K562 (cell line): ENCODE results near the gene ST7. TPM values are rescaled to one million over a fixed set of nuclear protein-coding genes. Genes with fewer than 3 reads are reported as not detected.

Source experiments
- ATAC-seq: fragments of 200-7000 bp; cut with Tn5 transposase; 3 replicates; pipeline ENCODE4 v1.9.1; 2020; ENCODE audit warnings: moderate library complexity
- BruUV-seq: library from RNA; stranded (reverse); fragments of 400-500 nt; replicated peaks from 2 replicates; lab custom pipeline; 2021; lab: Mats Ljungman, UMichigan
- CTCF ChIA-PET: fragments of 300-600 bp; formaldehyde crosslinking; extraction: SDS; loops from one replicate; lab custom pipeline; 2021; ENCODE audit warnings: low intra/inter-chr PET ratio; lab: Yijun Ruan, JAX
- POLR2A ChIA-PET: fragments of 300-600, 350-650 bp; sonication (Branson Sonifier 250); formaldehyde crosslinking; extraction: SDS; loops from one replicate; lab custom pipeline; 2021; ENCODE audit warnings: antibody characterized with exemption, inconsistent platforms; lab: Yijun Ruan, JAX
- DNase-seq, 4 experiments: peaks; one replicate each; pipeline versions ENCODE4 v3.0.0 to v3.0.0-alpha.2; 2011 to 2018; ENCODE audit warnings: low spot score in 3 of 4, mixed read lengths in 3 of 4; ENCODE audit errors: extremely low read depth in 1 of 4
- FAIRE-seq: peaks from 2 replicates; lab custom pipeline; 2011; peaks lifted over from hg19 to GRCh38; lab: Jason Lieb, UNC
- H2AFZ ChIP-seq: 2 replicates; pipeline ENCODE4 v1.6.0; 2011; ENCODE audit warnings: low read depth, low read length, control low read depth, inconsistent platforms
- H3K27ac ChIP-seq: fragments of 200-600 bp; 3 replicates; pipeline ENCODE4 v1.8.0; 2011; ENCODE audit warnings: low read depth, mild to moderate bottlenecking, control low read depth, inconsistent platforms, low read length, moderate library complexity, mixed read lengths; ENCODE audit errors: extremely low read depth
- H3K27me3 ChIP-seq, 2 experiments: fragments of 300-600 bp in 1 of 2; 2 replicates in 1 of 2; 3 replicates in 1 of 2; pipeline versions ENCODE4 v1.6.0 to v1.8.0; 2011; ENCODE audit warnings: inconsistent platforms in 2 of 2, low read length in 2 of 2, mild to moderate bottlenecking in 1 of 2, mixed read lengths in 1 of 2, moderate library complexity in 1 of 2; ENCODE audit not compliant: control insufficient read depth in 2 of 2, insufficient read depth in 2 of 2
- H3K36me3 ChIP-seq: fragments of 300-600 bp; 3 replicates; pipeline ENCODE4 v1.8.0; 2011; ENCODE audit warnings: mild to moderate bottlenecking, low read length, inconsistent platforms; ENCODE audit not compliant: control insufficient read depth, insufficient read depth
- H3K4me1 ChIP-seq, 2 experiments: fragments of 200-600 bp in 1 of 2; replicated peaks in 1 of 2; 2 replicates in 1 of 2; 3 replicates in 1 of 2; pipeline versions ENCODE4 v1.5.1 to v1.8.0; 2011; ENCODE audit warnings: inconsistent platforms in 2 of 2, low read length in 2 of 2, mild to moderate bottlenecking in 1 of 2, mixed read lengths in 1 of 2, moderate library complexity in 1 of 2; ENCODE audit not compliant: control insufficient read depth in 2 of 2, insufficient read depth in 2 of 2
- H3K4me2 ChIP-seq: 2 replicates; pipeline ENCODE4 v1.6.1; 2011; ENCODE audit warnings: low read length, control low read depth, inconsistent platforms, mixed read lengths; ENCODE audit not compliant: insufficient read depth
- H3K4me3 ChIP-seq: fragments of 200-600 bp; sonication (generic), shearing (Covaris generic); 2 replicates; pipeline ENCODE4 v1.5.1; 2016; ENCODE audit warnings: control low read depth, inconsistent platforms
- H3K79me2 ChIP-seq: fragments of 200-600 bp; 3 replicates; pipeline ENCODE4 v1.8.0; 2011; ENCODE audit warnings: low read length, inconsistent platforms; ENCODE audit not compliant: control insufficient read depth, insufficient read depth
- H3K9ac ChIP-seq, 2 experiments: 2 replicates each; pipeline versions ENCODE4 v1.6.0 to v1.6.1; 2011; ENCODE audit warnings: low read depth in 2 of 2, low read length in 2 of 2, control low read depth in 1 of 2, inconsistent platforms in 1 of 2, mild to moderate bottlenecking in 1 of 2, mixed read lengths in 1 of 2; ENCODE audit not compliant: insufficient read depth in 1 of 2
- H3K9me1 ChIP-seq: one replicate; pipeline ENCODE4 v1.6.0; 2011; ENCODE audit warnings: inconsistent platforms, mild to moderate bottlenecking, low read length, moderate library complexity; ENCODE audit not compliant: control insufficient read depth, insufficient read depth
- H3K9me3 ChIP-seq: replicated peaks from 2 replicates; pipeline ENCODE4 v1.5.1; 2011; ENCODE audit warnings: low read depth, low read length, inconsistent platforms; ENCODE audit not compliant: control insufficient read depth, insufficient read depth
- H4K20me1 ChIP-seq: replicated peaks from 2 replicates; pipeline ENCODE4 v1.6.1; 2011; ENCODE audit warnings: low read length, inconsistent platforms, mixed read lengths; ENCODE audit not compliant: control insufficient read depth, insufficient read depth
- CEBPG ChIP-seq, 3 experiments: fragments of 200-800 bp in 1 of 3; sonication (Bioruptor generic) in 1 of 3; sonication (generic) in 1 of 3; formaldehyde crosslinking in 1 of 3; IDR thresholded peaks in 2 of 3; conservative IDR thresholded peaks in 1 of 3; 2 replicates each; pipeline versions ENCODE4 v1.6.1 to v1.8.0; 2016 to 2022; ENCODE audit warnings: missing compliant biosample characterization in 2 of 3, missing genetic modification characterization in 2 of 3, mild to moderate bottlenecking in 1 of 3, missing genetic modification reagents in 1 of 3
- E2F1 ChIP-seq: sonication (generic); formaldehyde crosslinking; IDR thresholded peaks from 2 replicates; pipeline ENCODE4 v1.8.1; 2023; ENCODE audit warnings: mild to moderate bottlenecking, missing genetic modification reagents, moderate library complexity
- PATZ1 ChIP-seq: fragments of 250-450 bp; sonication (Bioruptor Pico); IDR thresholded peaks from 2 replicates; pipeline ENCODE4 v1.5.0; 2020; ENCODE audit warnings: mild to moderate bottlenecking, borderline replicate concordance
- PHF21A ChIP-seq: fragments of 450-650 bp; IDR thresholded peaks from 2 replicates; pipeline ENCODE4 v1.6.1; 2017; ENCODE audit warnings: low read depth, borderline replicate concordance
- POLR3A ChIP-seq: IDR thresholded peaks from 2 replicates; pipeline ENCODE4 v1.6.1; 2011; ENCODE audit warnings: borderline replicate concordance, mild to moderate bottlenecking, moderate library complexity; ENCODE audit not compliant: insufficient read length, insufficient read depth; ENCODE audit errors: extremely low read depth
- PTTG1 ChIP-seq: fragments of 450-650 bp; IDR thresholded peaks from 2 replicates; pipeline ENCODE4 v1.6.1; 2016; ENCODE audit warnings: low read depth, mild to moderate bottlenecking, missing genetic modification characterization, missing compliant biosample characterization
- RBFOX2 ChIP-seq: fragments of 200-400 bp; formaldehyde crosslinking; IDR thresholded peaks from 2 replicates; pipeline ENCODE4 v1.6.1; 2017; ENCODE audit warnings: low read depth, mild to moderate bottlenecking, low read length, moderate library complexity
- SFPQ ChIP-seq: fragments of 200-400 bp; formaldehyde crosslinking; IDR thresholded peaks from 2 replicates; pipeline ENCODE4 v1.6.1; 2017; ENCODE audit warnings: mild to moderate bottlenecking, low read depth, low read length, moderate library complexity
- THRA ChIP-seq: fragments of 450-650 bp; IDR thresholded peaks from 2 replicates; pipeline ENCODE4 v1.6.1; 2017; ENCODE audit warnings: mild to moderate bottlenecking, moderate library complexity
- U2AF1 ChIP-seq: fragments of 200-400 bp; formaldehyde crosslinking; optimal IDR thresholded peaks from 2 replicates; pipeline ENCODE3; 2017; ENCODE audit warnings: mild to moderate bottlenecking, low read depth, low read length, moderate library complexity
- ZNF41 ChIP-seq: fragments of 250-450 bp; sonication (Bioruptor Pico); conservative IDR thresholded peaks from 2 replicates; pipeline ENCODE4 v1.4.0; 2020; ENCODE audit warnings: mild to moderate bottlenecking
- WGBS: fragments of 100-300 bp; shearing (Covaris generic); methylation state at CpG from one replicate; pipeline ENCODE4 v1.1.6; 2016; ENCODE audit warnings: low coverage, mixed read lengths; ENCODE audit not compliant: insufficient coverage; ENCODE audit errors: missing lambda C conversion rate; 5-methylcytosine and 5-hydroxymethylcytosine counted together
- in situ Hi-C: fragments of 300-500 bp; cut with MboI; formaldehyde crosslinking; loops from 4 replicates; pipeline ENCODE4 v1.15.0; 2018; ENCODE audit warnings: inconsistent platforms, mixed read lengths
- intact Hi-C: fragments of 100-400 bp; cut with micrococcal nuclease; formaldehyde crosslinking; loops from 2 replicates; pipeline ENCODE4 v1.14.2; 2022
- polyA plus RNA-seq, 8 experiments: library from polyadenylated mRNA; depleted of rRNA in 4 of 8; stranded (reverse) in 5 of 8; unstranded in 3 of 8; fragments of >200 nt; fragmentation: Nextera tagmentation in 2 of 8; fragmentation: Illumina TruSeq in 1 of 8; extraction: Ambion mirVana in 2 of 8; extraction: Trizol in 1 of 8; gene quantifications; 2 replicates each; pipeline versions ENCODE4 v1.2.1 to v1.2.3, GENCODE V29; 2011 to 2014; ENCODE audit warnings: inconsistent platforms in 1 of 8, missing spikeins in 1 of 8
- total RNA-seq, 7 experiments: library from RNA; depleted of rRNA in 6 of 7; stranded (reverse); fragments of >200 nt in 6 of 7; fragmentation: Illumina TruSeq in 2 of 7; extraction: Trizol in 2 of 7; gene quantifications; 2 replicates each; pipeline versions ENCODE4 v1.2.1 to v1.2.3, GENCODE V29; 2011 to 2021; ENCODE audit warnings: low replicate concordance in 1 of 7

Gene ST7
- total and polyA plus RNA-seq, 9 of the 15 experiments (the other 6 are each of a cell fraction or from before 2014, with no cell fraction given) = 23.9 to 56.3 (median 36.9) TPM

- ChIA-PET CTCF (no interaction called here), POLR2A (interaction anchor here (0.5 to 1.3 kb wide), 3 partner anchors 14 to 1840 kb away, joined by 3 read pairs; no protein-coding TSS in a partner anchor)
- no peak overlapping the region for H3K9ac ChIP-seq
- H3K27ac ChIP-seq = no peak overlapping the region
- TF ChIP-seq POLR3A = no peak
- no peak for TF ChIP-seq U2AF1
- TF ChIP-seq E2F1 (CRISPR knock-in tag) = no peak
- TF ChIP-seq PTTG1 = no peak
- TF ChIP-seq CEBPG (CRISPR knock-in tag; IDR thresholded peaks at IDR 0.05) = no peak
- TF ChIP-seq CEBPG (tag; conservative IDR thresholded peaks at IDR 0.05 in 1 of 2, IDR thresholded peaks at IDR 0.05 in 1 of 2) = no peak
- no peak for TF ChIP-seq THRA
- TF ChIP-seq SFPQ = no peak
- no peak for TF ChIP-seq PHF21A
- no peak for TF ChIP-seq PATZ1
- TF ChIP-seq ZNF41 (CRISPR knock-in tag) = no peak
- TF ChIP-seq RBFOX2 = no peak
- ATAC-seq (no peak), DNase-seq (no peak), FAIRE-seq (no peak)
- no peaks in the 10 kb centered on the region for H3K9me3 ChIP-seq
- H3K9me1 ChIP-seq = no peaks in the 10 kb centered on the region
- peaks cover 48% of the 10 kb centered on the region; the same call in 2 of the 3 replicates for H3K36me3 ChIP-seq
- no TSS peak for BruUV-seq
- H3K4me1 ChIP-seq = no peaks in the 10 kb centered on the region
- H3K79me2 ChIP-seq = no peaks in the 10 kb centered on the region
- H3K4me3 ChIP-seq = no peak overlapping the region
- H3K27me3 ChIP-seq = no peaks in the 10 kb centered on the region
- 83% methylated on average over 4 of the region's 4 CpGs for WGBS
- H4K20me1 ChIP-seq = no peaks in the 10 kb centered on the region
- H3K4me2 ChIP-seq = no peak overlapping the region
- intact Hi-C loops (no loop called here), in situ Hi-C loops (no loop called here)
- H2AFZ ChIP-seq = no peak overlapping the region
Measured at GRCh38 chr7:117200786-117201458, 247.6 kb downstream of the ST7 start.
